Activated naive CD8-positive, alpha-beta T cell treated with anti-CD3 and anti-CD28 coated beads, Interleukin-2, amount 10 ng/mL, durations not matched to agents 7 days and 5 days (primary cell): Measurements from ENCODE around the gene STK11IP. TPM values are rescaled to one million over a fixed set of nuclear protein-coding genes. Genes with fewer than 3 reads are reported as not detected.
A peak's percentile ranks its signal among the peaks of the same experiment; 100 is the strongest.

Source experiments
- ATAC-seq: fragments of 150-1000 bp; cut with Tn5 transposase; one replicate; pipeline ENCODE4 v1.10.0; 2021; ENCODE audit warnings: low read depth, moderate library complexity
- POLR2A ChIA-PET: fragments of 350-600 bp; sonication (Branson Sonifier 250); formaldehyde crosslinking; loops from one replicate; lab custom pipeline; 2021; ENCODE audit warnings: antibody characterized with exemption; lab: Charles Lee
- DNase-seq: peaks from one replicate; pipeline ENCODE4 v3.0.0; 2021
- H3K27ac Mint-ChIP-seq: one replicate; pipeline ENCODE4 v1.8.0; 2022; ENCODE audit warnings: mild to moderate bottlenecking, mixed read lengths
- H3K27me3 Mint-ChIP-seq: one replicate; pipeline ENCODE4 v1.8.0; 2022; ENCODE audit warnings: mild to moderate bottlenecking, moderate library complexity, mixed read lengths
- H3K36me3 Mint-ChIP-seq: one replicate; pipeline ENCODE4 v1.8.0; 2021; ENCODE audit warnings: mild to moderate bottlenecking, mixed read lengths
- H3K4me1 Mint-ChIP-seq: one replicate; pipeline ENCODE4 v1.8.0; 2021; ENCODE audit warnings: mixed read lengths
- H3K4me3 Mint-ChIP-seq: one replicate; pipeline ENCODE4 v1.8.0; 2022; ENCODE audit warnings: mild to moderate bottlenecking, moderate library complexity, mixed read lengths
- H3K9me3 Mint-ChIP-seq: one replicate; pipeline ENCODE4 v1.8.0; 2021; ENCODE audit warnings: mixed read lengths
- total RNA-seq, 2 experiments: library from RNA; stranded (reverse); gene quantifications; one replicate each; pipeline ENCODE4 v1.2.3, GENCODE V29; 2021

The STK11IP gene
- total RNA-seq, 2 experiments from 2014 or later, result 36.3 to 37.5 TPM

GRCh38 chr2:219567791-219568361 is 29.8 kb upstream of the STK11IP start:
- ATAC-seq (no peak), DNase-seq (no peak)
- Mint-ChIP-seq H3K4me1 (no peaks in the 10 kb centered on the region), H3K9me3 (no peaks in the 10 kb centered on the region), H3K27me3 (peaks cover 35% of the 10 kb centered on the region), H3K4me3 (no peak overlapping the region), H3K27ac (no peak overlapping the region), H3K36me3 (no peaks in the 10 kb centered on the region)
- POLR2A ChIA-PET, result no interaction called here

GRCh38 chr2:219569041-219569440 is 28.6 kb upstream of the STK11IP start:
- no peak for DNase-seq
- POLR2A ChIA-PET, result no interaction called here
- Mint-ChIP-seq H3K36me3 (no peaks in the 10 kb centered on the region), H3K4me3 (no peak overlapping the region), H3K27me3 (peaks cover 42% of the 10 kb centered on the region), H3K27ac (no peak overlapping the region), H3K9me3 (no peaks in the 10 kb centered on the region), H3K4me1 (no peaks in the 10 kb centered on the region)
- no peak for ATAC-seq

GRCh38 chr2:219569635-219570034 is 28.0 kb upstream of the STK11IP start:
- Mint-ChIP-seq H3K4me1 (no peaks in the 10 kb centered on the region), H3K4me3 (no peak overlapping the region), H3K9me3 (no peaks in the 10 kb centered on the region), H3K27me3 (peaks cover 42% of the 10 kb centered on the region), H3K27ac (no peak overlapping the region), H3K36me3 (no peaks in the 10 kb centered on the region)
- no peak for ATAC-seq
- POLR2A ChIA-PET, result no interaction called here
- no peak for DNase-seq

GRCh38 chr2:219570194-219570923 is 27.3 kb upstream of the STK11IP start:
- Mint-ChIP-seq H3K9me3 (no peaks in the 10 kb centered on the region), H3K27me3 (peaks cover 44% of the 10 kb centered on the region)

GRCh38 chr2:219570924-219571310 is 26.7 kb upstream of the STK11IP start:
- DNase-seq, result no peak
- Mint-ChIP-seq H3K27ac (no peak overlapping the region), H3K9me3 (no peaks in the 10 kb centered on the region), H3K36me3 (no peaks in the 10 kb centered on the region), H3K4me3 (no peak overlapping the region), H3K27me3 (peaks cover 46% of the 10 kb centered on the region), H3K4me1 (no peaks in the 10 kb centered on the region)
- POLR2A ChIA-PET, result no interaction called here
- peak; percentile 27 for ATAC-seq

More at GRCh38 chr2:219570194-219570923, 27.3 kb upstream of the STK11IP start:
- H3K4me3 Mint-ChIP-seq, result no peak overlapping the region
- ATAC-seq (peak; percentile 38), DNase-seq (no peak)
- POLR2A ChIA-PET, result no interaction called here
- no peaks in the 10 kb centered on the region for H3K4me1 Mint-ChIP-seq
- no peaks in the 10 kb centered on the region for H3K36me3 Mint-ChIP-seq
- H3K27ac Mint-ChIP-seq, result no peak overlapping the region

GRCh38 chr2:219571311-219572236 is 26.1 kb upstream of the STK11IP start, which contains the start of gene OBSL1:
Gene OBSL1 (minus strand): TSS chr2:219571539. CDS start chr2:219571232, 307 bp downstream.
- peak; percentile 14 for ATAC-seq
- POLR2A ChIA-PET, result no interaction called here

GRCh38 chr2:219572237-219573001 is 25.2 kb upstream of the STK11IP start, which contains the start of gene INHA:
Gene INHA (plus strand): TSS chr2:219572310. CDS start chr2:219572375, 65 bp downstream.
- Mint-ChIP-seq H3K27me3 (peaks cover 49% of the 10 kb centered on the region), H3K4me3 (no peak within 1 kb of the TSS), H3K9me3 (no peaks in the 10 kb centered on the region), H3K27ac (no peak within 1 kb of the TSS), H3K4me1 (no peaks in the 10 kb centered on the region), H3K36me3 (no peaks in the 10 kb centered on the region)
- POLR2A ChIA-PET, result interaction anchor here (0.6 kb wide), 1 partner anchor 84 kb away, joined by 4 read pairs; no protein-coding TSS in a partner anchor
- DNase-seq (no peak), ATAC-seq (no peak)

More at GRCh38 chr2:219571311-219572236, 26.1 kb upstream of the STK11IP start, which contains the start of gene OBSL1:
- Mint-ChIP-seq H3K36me3 (no peaks in the 10 kb centered on the region), H3K27me3 (peaks cover 46% of the 10 kb centered on the region), H3K4me3 (no peak within 1 kb of the TSS), H3K27ac (no peak within 1 kb of the TSS), H3K9me3 (no peaks in the 10 kb centered on the region), H3K4me1 (no peaks in the 10 kb centered on the region)
- no peak for DNase-seq

GRCh38 chr2:219573166-219573565 is 24.5 kb upstream of the STK11IP start:
- Mint-ChIP-seq H3K27ac (no peak overlapping the region), H3K27me3 (peaks cover 49% of the 10 kb centered on the region), H3K4me1 (no peaks in the 10 kb centered on the region), H3K4me3 (no peak overlapping the region), H3K36me3 (no peaks in the 10 kb centered on the region), H3K9me3 (no peaks in the 10 kb centered on the region)
- DNase-seq, result no peak
- no peak for ATAC-seq
- POLR2A ChIA-PET, result interaction anchor here (0.6 kb wide), 1 partner anchor 83 kb away, joined by 4 read pairs; no protein-coding TSS in a partner anchor

GRCh38 chr2:219574484-219575311 is 23.0 kb upstream of the STK11IP start:
- POLR2A ChIA-PET, result no interaction called here
- ATAC-seq, result no peak
- Mint-ChIP-seq H3K27ac (no peak overlapping the region), H3K4me1 (no peaks in the 10 kb centered on the region), H3K27me3 (peaks cover 38% of the 10 kb centered on the region), H3K36me3 (no peaks in the 10 kb centered on the region), H3K4me3 (no peak overlapping the region), H3K9me3 (no peaks in the 10 kb centered on the region)
- no peak for DNase-seq

- Mint-ChIP-seq H3K27me3 (peaks cover 32% of the 10 kb centered on the region), H3K36me3 (no peaks in the 10 kb centered on the region), H3K9me3 (no peaks in the 10 kb centered on the region), H3K4me3 (no peak overlapping the region), H3K27ac (no peak overlapping the region), H3K4me1 (no peaks in the 10 kb centered on the region)
- POLR2A ChIA-PET, result no interaction called here
- no peak for DNase-seq
- no peak for ATAC-seq
Measured at GRCh38 chr2:219575566-219576504, 21.8 kb upstream of the STK11IP start.
